HepG2 (cell line): ENCODE results near the gene SFXN5. TPM values are rescaled to one million over a fixed set of nuclear protein-coding genes. Genes with fewer than 3 reads are reported as not detected.
A peak's percentile ranks its signal among the peaks of the same experiment; 100 is the strongest.

Experiments
- CCAR2 ChIP-seq: fragments of 200-400 bp; formaldehyde crosslinking; optimal IDR thresholded peaks from 2 replicates; pipeline ENCODE3; 2018; ENCODE audit warnings: low read depth, mild to moderate bottlenecking, low read length, moderate library complexity
- CHD4 ChIP-seq: fragments of 200-600 bp; sonication (generic); IDR thresholded peaks from 2 replicates; pipeline ENCODE4 v1.7.0; 2017; ENCODE audit warnings: mild to moderate bottlenecking, low read length, borderline replicate concordance
- CREB1 ChIP-seq, 2 experiments: fragments of 450-650 bp in 1 of 2; IDR thresholded peaks; 2 replicates each; pipeline ENCODE4 v1.6.1; 2016 to 2017; ENCODE audit warnings: control low read depth in 1 of 2, mild to moderate bottlenecking in 1 of 2, missing compliant biosample characterization in 1 of 2, missing genetic modification characterization in 1 of 2
- FOXK1 ChIP-seq: sonication (generic); formaldehyde crosslinking; IDR thresholded peaks from 2 replicates; pipeline ENCODE4 v1.4.0; 2020; ENCODE audit warnings: low read depth, missing genetic modification reagents, borderline replicate concordance
- MAZ ChIP-seq, 2 experiments: sonication (generic) in 1 of 2; formaldehyde crosslinking in 1 of 2; IDR thresholded peaks; 2 replicates each; pipeline versions ENCODE4 v1.5.0 to v1.6.1; 2012 to 2020; ENCODE audit warnings: low read depth in 2 of 2, mild to moderate bottlenecking in 2 of 2, borderline replicate concordance in 1 of 2, improper control_type of control experiment in 1 of 2, low read length in 1 of 2, missing genetic modification reagents in 1 of 2, moderate library complexity in 1 of 2
- NFRKB ChIP-seq: fragments of 450-650 bp; IDR thresholded peaks from 2 replicates; pipeline ENCODE4 v1.6.1; 2017
- REXO4 ChIP-seq: sonication (generic); formaldehyde crosslinking; IDR thresholded peaks from 2 replicates; pipeline ENCODE4 v1.8.0; 2022; ENCODE audit warnings: missing genetic modification reagents, mild to moderate bottlenecking, borderline replicate concordance
- RFXAP ChIP-seq: sonication (generic); formaldehyde crosslinking; IDR thresholded peaks from 2 replicates; pipeline ENCODE4 v1.4.0; 2020; ENCODE audit warnings: missing genetic modification reagents, borderline replicate concordance
- ZC3H4 ChIP-seq: sonication (generic); formaldehyde crosslinking; IDR thresholded peaks from 2 replicates; pipeline ENCODE4 v1.4.0; 2020; ENCODE audit warnings: missing genetic modification reagents, borderline replicate concordance
- ZMYM3 ChIP-seq: sonication (generic); formaldehyde crosslinking; IDR thresholded peaks from 2 replicates; pipeline ENCODE4 v1.5.1; 2020; ENCODE audit warnings: mild to moderate bottlenecking, missing genetic modification reagents
- ZNF441 ChIP-seq: sonication (generic); formaldehyde crosslinking; IDR thresholded peaks from 2 replicates; pipeline ENCODE4 v1.7.0; 2021; ENCODE audit warnings: missing genetic modification reagents, borderline replicate concordance
- ZNF558 ChIP-seq: sonication (generic); formaldehyde crosslinking; IDR thresholded peaks from 2 replicates; pipeline ENCODE4 v1.9.0; 2022; ENCODE audit warnings: mild to moderate bottlenecking, missing genetic modification reagents, borderline replicate concordance
- ZNF577 ChIP-seq: sonication (generic); formaldehyde crosslinking; IDR thresholded peaks from 2 replicates; pipeline ENCODE4 v1.4.0; 2020; ENCODE audit warnings: mild to moderate bottlenecking, low read depth, missing genetic modification reagents, borderline replicate concordance
- ZNF674 ChIP-seq: sonication (generic); formaldehyde crosslinking; IDR thresholded peaks from 2 replicates; pipeline ENCODE4 v1.5.0; 2020; ENCODE audit warnings: low read depth, mild to moderate bottlenecking, missing genetic modification reagents
- ZNF75D ChIP-seq: sonication (generic); formaldehyde crosslinking; IDR thresholded peaks from 2 replicates; pipeline ENCODE4 v1.8.1; 2023; ENCODE audit warnings: missing genetic modification reagents, mild to moderate bottlenecking, borderline replicate concordance
- ZNF790 ChIP-seq: sonication (generic); formaldehyde crosslinking; IDR thresholded peaks from 2 replicates; pipeline ENCODE4 v1.8.0; 2022; ENCODE audit warnings: missing genetic modification reagents, mild to moderate bottlenecking, borderline replicate concordance
- ZSCAN25 ChIP-seq: sonication (generic); formaldehyde crosslinking; IDR thresholded peaks from 2 replicates; pipeline ENCODE4 v1.8.0; 2022; ENCODE audit warnings: mild to moderate bottlenecking, missing genetic modification reagents
- ZSCAN9 ChIP-seq: IDR thresholded peaks from 2 replicates; pipeline ENCODE4 v1.6.1; 2016; ENCODE audit warnings: borderline replicate concordance
- ZZZ3 ChIP-seq: sonication (generic); formaldehyde crosslinking; IDR thresholded peaks from 2 replicates; pipeline ENCODE4 v1.4.0; 2020; ENCODE audit warnings: missing genetic modification reagents, mild to moderate bottlenecking, borderline replicate concordance
- polyA plus RNA-seq, 8 experiments: library from polyadenylated mRNA; depleted of rRNA in 3 of 8; stranded (reverse) in 7 of 8; unstranded in 1 of 8; fragments of >200 nt; fragmentation: Illumina TruSeq in 4 of 8; extraction: Trizol in 4 of 8; gene quantifications; 2 replicates each; pipeline versions ENCODE4 v1.2.1 to v1.2.3, GENCODE V29; 2011 to 2016; ENCODE audit warnings: low read depth in 4 of 8, missing spikeins in 1 of 8, mixed read lengths in 1 of 8; ENCODE audit not compliant: insufficient read depth in 1 of 8
- total RNA-seq, 5 experiments: library from RNA; depleted of rRNA; stranded (reverse); fragments of >200 nt; fragmentation: Illumina TruSeq; extraction: Trizol; gene quantifications; 2 replicates each; pipeline ENCODE4 v1.2.3, GENCODE V29; 2016; ENCODE audit warnings: low read depth in 1 of 5
- TF ChIP-seq, protein P1 (sequence below): sonication (generic); formaldehyde crosslinking; IDR thresholded peaks from 2 replicates; pipeline ENCODE4 v1.9.0; 2021; ENCODE audit warnings: missing genetic modification reagents, mild to moderate bottlenecking, borderline replicate concordance
- TF ChIP-seq, protein P2 (sequence below): IDR thresholded peaks from 2 replicates; pipeline ENCODE4 v1.6.1; 2018; ENCODE audit warnings: missing genetic modification reagents
- TF ChIP-seq, protein P3 (sequence below): sonication (generic); formaldehyde crosslinking; IDR thresholded peaks from 2 replicates; pipeline ENCODE4 v1.4.0; 2020; ENCODE audit warnings: missing genetic modification reagents
- TF ChIP-seq, protein P4 (sequence below): sonication (generic); formaldehyde crosslinking; IDR thresholded peaks from 2 replicates; pipeline ENCODE4 v1.4.0; 2020; ENCODE audit warnings: missing genetic modification reagents, low read depth, mild to moderate bottlenecking, borderline replicate concordance

SFXN5 gene
- total and polyA plus RNA-seq, 2 of the 13 experiments (the other 11 are each of a cell fraction or from before 2014, with no cell fraction given) = 34.9 to 37.4 TPM

DNA sequence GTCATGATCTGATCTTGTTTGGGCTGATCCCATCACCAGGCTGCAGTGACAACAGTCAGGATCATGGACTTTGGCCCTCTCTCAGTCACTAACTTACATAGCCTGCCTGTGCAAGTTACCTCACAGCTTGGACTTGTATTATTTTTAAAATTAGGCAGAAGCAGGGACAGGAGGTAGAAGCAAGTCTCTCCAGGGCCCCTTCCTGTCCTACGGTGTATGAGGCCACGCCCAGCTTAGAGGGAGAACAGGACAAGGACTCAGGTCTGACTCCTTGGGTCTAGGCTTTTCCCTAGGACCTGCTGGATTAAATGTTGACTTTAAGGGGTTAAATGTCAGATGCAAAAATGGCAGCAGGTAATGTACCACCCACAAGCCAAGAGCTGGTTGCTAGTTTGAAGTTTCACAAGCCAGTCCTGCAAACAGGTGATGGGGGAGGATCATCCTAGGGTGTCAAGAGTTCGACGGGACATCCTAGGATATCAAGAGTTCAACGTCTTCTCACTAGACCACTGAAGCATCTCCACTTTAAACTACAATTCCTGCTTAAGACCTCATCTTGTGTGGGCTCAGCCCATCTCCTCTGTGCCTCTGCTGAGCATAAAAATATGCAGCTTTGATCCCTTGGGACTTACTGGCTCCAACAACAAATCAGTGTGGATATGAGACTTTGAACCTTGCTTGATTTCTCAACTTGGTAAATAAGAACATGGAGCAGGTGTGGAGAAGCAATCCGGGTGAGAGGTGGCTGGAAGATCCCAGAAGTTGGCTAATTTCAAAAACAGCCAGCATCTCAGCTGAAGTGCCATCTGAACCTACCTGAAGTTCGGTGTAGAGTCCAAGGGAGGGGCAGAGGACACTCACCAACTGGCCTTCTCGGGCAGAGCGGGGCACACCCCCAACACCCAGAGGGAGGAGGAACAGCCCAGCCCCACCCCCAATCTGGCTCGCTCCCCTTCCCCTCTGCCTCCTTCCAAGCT, 39.5 kb downstream of the SFXN5 start (continued):
- TF ChIP-seq, protein P1, sequence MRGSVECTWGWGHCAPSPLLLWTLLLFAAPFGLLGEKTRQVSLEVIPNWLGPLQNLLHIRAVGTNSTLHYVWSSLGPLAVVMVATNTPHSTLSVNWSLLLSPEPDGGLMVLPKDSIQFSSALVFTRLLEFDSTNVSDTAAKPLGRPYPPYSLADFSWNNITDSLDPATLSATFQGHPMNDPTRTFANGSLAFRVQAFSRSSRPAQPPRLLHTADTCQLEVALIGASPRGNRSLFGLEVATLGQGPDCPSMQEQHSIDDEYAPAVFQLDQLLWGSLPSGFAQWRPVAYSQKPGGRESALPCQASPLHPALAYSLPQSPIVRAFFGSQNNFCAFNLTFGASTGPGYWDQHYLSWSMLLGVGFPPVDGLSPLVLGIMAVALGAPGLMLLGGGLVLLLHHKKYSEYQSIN (CRISPR knock-in tag) = no peak
- peak; percentile 96 for TF ChIP-seq ZSCAN25 (CRISPR knock-in tag)
- TF ChIP-seq ZC3H4 (CRISPR knock-in tag) = peak; percentile 56; the same call in 1 of the 2 replicates
- peak; percentile 83 for TF ChIP-seq ZMYM3 (CRISPR knock-in tag)
- TF ChIP-seq FOXK1 = peak; percentile 96; the same call in 1 of the 2 replicates
- peak; percentile 82; the same call in 1 of the 2 replicates for TF ChIP-seq RFXAP
- TF ChIP-seq REXO4 = no peak
- TF ChIP-seq ZNF577 (CRISPR knock-in tag) = no peak
- TF ChIP-seq NFRKB = no peak
- TF ChIP-seq CREB1 (IDR thresholded peaks at IDR 0.05) = no peak
- TF ChIP-seq CREB1 (CRISPR knock-in tag; IDR thresholded peaks at IDR 0.05) = 0 out of 2 replicates have a peak, but pooled peaks have one; percentile 41
- TF ChIP-seq, protein P2, sequence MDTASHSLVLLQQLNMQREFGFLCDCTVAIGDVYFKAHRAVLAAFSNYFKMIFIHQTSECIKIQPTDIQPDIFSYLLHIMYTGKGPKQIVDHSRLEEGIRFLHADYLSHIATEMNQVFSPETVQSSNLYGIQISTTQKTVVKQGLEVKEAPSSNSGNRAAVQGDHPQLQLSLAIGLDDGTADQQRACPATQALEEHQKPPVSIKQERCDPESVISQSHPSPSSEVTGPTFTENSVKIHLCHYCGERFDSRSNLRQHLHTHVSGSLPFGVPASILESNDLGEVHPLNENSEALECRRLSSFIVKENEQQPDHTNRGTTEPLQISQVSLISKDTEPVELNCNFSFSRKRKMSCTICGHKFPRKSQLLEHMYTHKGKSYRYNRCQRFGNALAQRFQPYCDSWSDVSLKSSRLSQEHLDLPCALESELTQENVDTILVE (CRISPR knock-in tag) = peak; percentile 45; the same call in 1 of the 2 replicates
- peak; percentile 81; the same call in 1 of the 2 replicates for TF ChIP-seq ZSCAN9 (CRISPR knock-in tag)
- peak; percentile 63; the same call in 1 of the 2 replicates for TF ChIP-seq ZNF674 (CRISPR knock-in tag)
- TF ChIP-seq, protein P3, sequence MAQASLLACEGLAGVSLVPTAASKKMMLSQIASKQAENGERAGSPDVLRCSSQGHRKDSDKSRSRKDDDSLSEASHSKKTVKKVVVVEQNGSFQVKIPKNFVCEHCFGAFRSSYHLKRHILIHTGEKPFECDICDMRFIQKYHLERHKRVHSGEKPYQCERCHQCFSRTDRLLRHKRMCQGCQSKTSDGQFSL = 0 out of 2 replicates have a peak, but pooled peaks have one; percentile 12
- TF ChIP-seq ZNF441 (CRISPR knock-in tag) = peak; percentile 71; the same call in 1 of the 2 replicates
- TF ChIP-seq ZNF790 = no peak
- peak; percentile 25 for TF ChIP-seq CCAR2
- no peak for TF ChIP-seq ZNF558 (CRISPR knock-in tag)
- TF ChIP-seq CHD4 = peak; percentile 70; the same call in 1 of the 2 replicates
- peak; percentile 72 for TF ChIP-seq MAZ (IDR thresholded peaks at IDR 0.05; ENCODE audit: borderline replicate concordance, low read depth, low read length)
- peak; percentile 78 for TF ChIP-seq MAZ (CRISPR knock-in tag; IDR thresholded peaks at IDR 0.05; ENCODE audit: low read depth)
- TF ChIP-seq ZZZ3 (CRISPR knock-in tag) = no peak
- no peak for TF ChIP-seq ZNF75D
- TF ChIP-seq, protein P4, sequence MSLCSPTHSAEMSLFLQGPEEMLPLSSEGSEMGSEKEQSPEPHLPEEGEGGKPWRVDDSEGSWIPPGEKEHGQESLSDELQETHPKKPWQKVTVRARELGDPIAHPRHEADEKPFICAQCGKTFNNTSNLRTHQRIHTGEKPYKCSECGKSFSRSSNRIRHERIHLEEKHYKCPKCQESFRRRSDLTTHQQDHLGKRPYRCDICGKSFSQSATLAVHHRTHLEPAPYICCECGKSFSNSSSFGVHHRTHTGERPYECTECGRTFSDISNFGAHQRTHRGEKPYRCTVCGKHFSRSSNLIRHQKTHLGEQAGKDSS = 0 out of 2 replicates have a peak, but pooled peaks have one; percentile 21
